ENCODE data around the gene TIAM2.
"Not testable (repeated sequence)": the region's sequence is repeated elsewhere in the genome, so short reads cannot be mapped to it uniquely, and the experiment has no call there.

TIAM2 gene

DNA sequence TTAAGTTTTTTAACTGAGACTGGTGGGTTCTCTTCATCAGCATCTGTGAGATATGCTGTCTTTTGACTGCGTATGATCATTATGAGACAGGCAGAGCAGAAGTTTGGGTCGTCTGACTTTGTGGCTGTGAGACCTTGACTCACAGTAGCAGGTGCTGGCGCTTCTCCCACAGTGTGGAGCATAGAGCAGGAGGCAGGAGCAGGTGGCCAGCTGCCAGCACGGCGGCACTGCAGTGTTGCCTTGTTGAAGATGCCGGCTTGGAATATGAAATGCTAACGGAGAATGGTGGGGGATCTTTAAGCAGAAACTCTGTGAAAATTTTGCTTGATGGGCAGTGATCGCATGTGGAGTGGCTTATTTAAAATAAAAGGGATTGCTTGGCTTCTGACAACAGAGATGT, 105.0 kb downstream of the TIAM2 start:
- Histone ChIP-seq H3K4me3 (ENCODE audit: severe bottlenecking) (no peak overlapping the region), H3K36me3 (ENCODE audit: low read depth) (no peaks in the 10 kb centered on the region), H3K27ac (ENCODE audit: poor library complexity, severe bottlenecking) (no peak overlapping the region), H3K9me3 (ENCODE audit: severe bottlenecking) (no peaks in the 10 kb centered on the region), H3K27me3 (ENCODE audit: insufficient read depth, poor library complexity, severe bottlenecking) (no peaks in the 10 kb centered on the region), H3K4me1 (ENCODE audit: insufficient read depth, poor library complexity, severe bottlenecking) (no peaks in the 10 kb centered on the region)
- TF ChIP-seq, protein P1, sequence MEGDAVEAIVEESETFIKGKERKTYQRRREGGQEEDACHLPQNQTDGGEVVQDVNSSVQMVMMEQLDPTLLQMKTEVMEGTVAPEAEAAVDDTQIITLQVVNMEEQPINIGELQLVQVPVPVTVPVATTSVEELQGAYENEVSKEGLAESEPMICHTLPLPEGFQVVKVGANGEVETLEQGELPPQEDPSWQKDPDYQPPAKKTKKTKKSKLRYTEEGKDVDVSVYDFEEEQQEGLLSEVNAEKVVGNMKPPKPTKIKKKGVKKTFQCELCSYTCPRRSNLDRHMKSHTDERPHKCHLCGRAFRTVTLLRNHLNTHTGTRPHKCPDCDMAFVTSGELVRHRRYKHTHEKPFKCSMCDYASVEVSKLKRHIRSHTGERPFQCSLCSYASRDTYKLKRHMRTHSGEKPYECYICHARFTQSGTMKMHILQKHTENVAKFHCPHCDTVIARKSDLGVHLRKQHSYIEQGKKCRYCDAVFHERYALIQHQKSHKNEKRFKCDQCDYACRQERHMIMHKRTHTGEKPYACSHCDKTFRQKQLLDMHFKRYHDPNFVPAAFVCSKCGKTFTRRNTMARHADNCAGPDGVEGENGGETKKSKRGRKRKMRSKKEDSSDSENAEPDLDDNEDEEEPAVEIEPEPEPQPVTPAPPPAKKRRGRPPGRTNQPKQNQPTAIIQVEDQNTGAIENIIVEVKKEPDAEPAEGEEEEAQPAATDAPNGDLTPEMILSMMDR (IDR thresholded peaks at IDR 0.05; ENCODE audit: poor library complexity, severe bottlenecking) = no peak
- DNase-seq (ENCODE audit: low spot score) = no peak
- no peak for ATAC-seq (ENCODE audit: low read depth)

DNA sequence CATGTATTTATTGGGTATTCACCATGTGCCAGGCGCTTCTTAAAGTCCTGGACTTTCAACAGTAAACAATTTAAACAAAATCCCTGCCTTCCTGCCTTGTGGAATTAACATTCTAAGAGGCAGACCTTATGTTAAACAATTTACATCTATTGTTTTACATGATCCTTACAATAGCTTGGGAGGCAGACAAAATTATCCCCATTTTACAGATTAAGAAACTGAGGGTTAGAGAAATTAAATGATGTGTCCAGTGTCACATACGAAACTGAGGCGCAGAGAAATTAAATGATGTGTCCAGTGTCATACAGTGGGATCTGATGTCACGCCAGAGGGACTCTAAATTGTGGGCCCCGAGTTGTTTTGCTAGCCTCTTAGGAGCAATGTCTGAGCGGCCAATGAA, 105.5 kb downstream of the TIAM2 start:
- no peaks in the 10 kb centered on the region for H3K4me1 ChIP-seq (ENCODE audit: insufficient read depth, poor library complexity, severe bottlenecking)
- DNase-seq (ENCODE audit: low spot score) = no peak
- no peak overlapping the region for H3K4me3 ChIP-seq (ENCODE audit: severe bottlenecking)
- ATAC-seq (ENCODE audit: low read depth) = no peak
- TF ChIP-seq, protein P1 (IDR thresholded peaks at IDR 0.05; ENCODE audit: poor library complexity, severe bottlenecking) = no peak
- no peaks in the 10 kb centered on the region for H3K36me3 ChIP-seq (ENCODE audit: low read depth)
- H3K27ac ChIP-seq (ENCODE audit: poor library complexity, severe bottlenecking) = no peak overlapping the region
- H3K27me3 ChIP-seq (ENCODE audit: insufficient read depth, poor library complexity, severe bottlenecking) = no peaks in the 10 kb centered on the region
- no peaks in the 10 kb centered on the region for H3K9me3 ChIP-seq (ENCODE audit: severe bottlenecking)

DNA sequence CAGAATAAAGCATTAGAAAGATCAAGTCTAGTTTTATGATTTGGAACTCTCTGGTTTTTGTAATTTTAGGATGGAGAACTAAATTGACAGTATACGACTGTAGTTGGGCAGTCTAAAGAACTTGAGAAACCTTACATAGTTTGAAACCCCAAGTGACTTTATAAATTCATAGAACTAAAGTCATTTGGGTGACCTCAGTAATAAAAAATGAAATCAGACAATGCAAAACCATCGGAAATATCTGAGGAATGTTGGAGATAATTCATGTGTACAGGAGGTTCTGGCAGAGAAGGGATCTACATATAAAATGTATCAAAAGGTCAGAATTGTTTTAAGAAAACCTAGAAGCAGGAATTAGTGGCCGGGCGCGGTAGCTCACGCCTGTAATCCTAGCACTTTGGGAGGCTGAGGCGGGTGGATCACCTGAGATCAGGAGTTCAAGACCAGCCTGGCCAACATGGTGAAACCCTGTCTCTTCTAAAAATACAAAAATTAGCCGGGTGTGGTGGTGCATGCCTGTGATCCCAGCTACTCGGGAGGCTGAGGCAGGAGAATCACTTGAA, 108.0 kb downstream of the TIAM2 start:
- H3K36me3 ChIP-seq (ENCODE audit: low read depth); H3K27ac ChIP-seq (ENCODE audit: poor library complexity, severe bottlenecking); DNase-seq (ENCODE audit: low spot score); H3K9me3 ChIP-seq (ENCODE audit: severe bottlenecking); H3K27me3 ChIP-seq (ENCODE audit: insufficient read depth, poor library complexity, severe bottlenecking); H3K4me3 ChIP-seq (ENCODE audit: severe bottlenecking); H3K4me1 ChIP-seq (ENCODE audit: insufficient read depth, poor library complexity, severe bottlenecking): not testable (repeated sequence)
- peak; percentile 66 for ATAC-seq (ENCODE audit: low read depth)

DNA sequence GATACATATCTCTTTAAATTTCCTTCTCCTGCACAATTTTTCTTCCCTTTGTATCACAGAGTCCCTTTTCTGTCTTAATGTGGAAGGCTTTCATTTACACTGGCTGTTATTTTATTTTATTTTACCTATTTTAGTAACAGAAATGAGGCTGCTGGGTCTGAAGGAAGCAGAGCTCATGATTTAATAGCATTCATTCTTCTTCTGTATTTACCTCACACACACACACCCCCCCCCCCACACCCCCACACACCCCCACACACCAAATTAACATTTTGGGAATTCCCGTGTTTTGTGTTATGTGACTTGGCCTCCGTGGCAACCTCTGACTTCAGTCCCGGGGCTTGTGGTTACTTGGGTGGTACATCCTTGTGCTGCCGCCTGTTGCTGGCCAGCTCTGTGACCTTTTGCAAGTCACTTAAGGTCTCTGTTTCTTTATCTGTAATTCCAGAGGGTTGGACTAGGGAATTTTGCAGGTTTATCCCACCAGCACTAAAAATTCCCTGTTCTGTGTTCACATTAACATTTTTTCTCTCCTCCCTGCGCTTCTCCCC, 108.8 kb downstream of the TIAM2 start:
- Histone ChIP-seq H3K27ac (ENCODE audit: poor library complexity, severe bottlenecking) (no peak overlapping the region), H3K4me1 (ENCODE audit: insufficient read depth, poor library complexity, severe bottlenecking) (no peaks in the 10 kb centered on the region), H3K9me3 (ENCODE audit: severe bottlenecking) (no peaks in the 10 kb centered on the region), H3K4me3 (ENCODE audit: severe bottlenecking) (no peak overlapping the region), H3K27me3 (ENCODE audit: insufficient read depth, poor library complexity, severe bottlenecking) (no peaks in the 10 kb centered on the region), H3K36me3 (ENCODE audit: low read depth) (no peaks in the 10 kb centered on the region)
- DNase-seq (ENCODE audit: low spot score) = no peak
- no peak for ATAC-seq (ENCODE audit: low read depth)
- TF ChIP-seq, protein P1 (IDR thresholded peaks at IDR 0.05; ENCODE audit: poor library complexity, severe bottlenecking) = no peak

DNA sequence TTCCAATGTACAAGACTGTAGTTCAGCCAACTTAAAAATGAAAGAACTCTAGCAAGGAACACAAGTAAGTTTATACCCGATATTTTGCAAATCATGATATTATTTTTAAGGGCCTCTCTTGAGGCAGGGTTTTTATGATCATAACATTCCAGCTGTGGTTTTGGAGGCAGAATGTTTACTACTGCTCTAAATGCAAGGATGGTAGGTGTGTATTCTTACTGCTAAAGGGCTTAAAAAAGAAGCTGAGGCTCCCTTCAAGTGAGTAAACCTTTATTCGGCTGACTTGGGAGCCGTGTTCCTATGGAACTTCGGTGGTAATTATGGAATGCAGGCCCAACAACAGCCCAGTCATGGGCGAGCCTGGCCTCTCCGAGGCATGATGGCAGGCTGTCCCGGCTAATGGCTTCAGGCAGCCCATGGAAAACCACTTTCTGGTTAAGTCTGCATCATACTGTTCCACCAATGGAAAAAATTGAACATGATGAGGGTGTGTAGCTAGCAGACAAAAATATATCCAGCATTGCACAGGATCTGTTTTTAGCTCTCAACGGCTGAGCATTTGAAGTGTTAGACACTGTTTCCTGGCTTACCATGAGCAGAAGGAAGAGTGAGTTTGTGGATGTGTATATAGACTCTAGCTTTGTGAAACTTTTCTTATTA, 111.5 kb downstream of the TIAM2 start:
- no peaks in the 10 kb centered on the region for H3K27me3 ChIP-seq (ENCODE audit: insufficient read depth, poor library complexity, severe bottlenecking)

More for the DNA sequence above, 111.5 kb downstream of the TIAM2 start:
- H3K9me3 ChIP-seq (ENCODE audit: severe bottlenecking) = no peaks in the 10 kb centered on the region
- ATAC-seq (ENCODE audit: low read depth) (no peak), DNase-seq (ENCODE audit: low spot score) (no peak)
- TF ChIP-seq, protein P1 (IDR thresholded peaks at IDR 0.05; ENCODE audit: poor library complexity, severe bottlenecking) = no peak
- no peaks in the 10 kb centered on the region for H3K36me3 ChIP-seq (ENCODE audit: low read depth)
- no peak overlapping the region for H3K4me3 ChIP-seq (ENCODE audit: severe bottlenecking)
- H3K4me1 ChIP-seq (ENCODE audit: insufficient read depth, poor library complexity, severe bottlenecking) = no peaks in the 10 kb centered on the region
- H3K27ac ChIP-seq (ENCODE audit: poor library complexity, severe bottlenecking) = no peak overlapping the region
